ELR (cell line): Measurements from ENCODE around the gene PCDHGB3.
"Not testable (repeated sequence)": the region's sequence is repeated elsewhere in the genome, so short reads cannot be mapped to it uniquely, and the experiment has no call there.

ENCODE experiments used
- DNase-seq: peaks from one replicate; pipeline ENCODE4 v3.0.0-alpha.2; 2015; ENCODE audit warnings: low read depth

Gene PCDHGB3

DNA sequence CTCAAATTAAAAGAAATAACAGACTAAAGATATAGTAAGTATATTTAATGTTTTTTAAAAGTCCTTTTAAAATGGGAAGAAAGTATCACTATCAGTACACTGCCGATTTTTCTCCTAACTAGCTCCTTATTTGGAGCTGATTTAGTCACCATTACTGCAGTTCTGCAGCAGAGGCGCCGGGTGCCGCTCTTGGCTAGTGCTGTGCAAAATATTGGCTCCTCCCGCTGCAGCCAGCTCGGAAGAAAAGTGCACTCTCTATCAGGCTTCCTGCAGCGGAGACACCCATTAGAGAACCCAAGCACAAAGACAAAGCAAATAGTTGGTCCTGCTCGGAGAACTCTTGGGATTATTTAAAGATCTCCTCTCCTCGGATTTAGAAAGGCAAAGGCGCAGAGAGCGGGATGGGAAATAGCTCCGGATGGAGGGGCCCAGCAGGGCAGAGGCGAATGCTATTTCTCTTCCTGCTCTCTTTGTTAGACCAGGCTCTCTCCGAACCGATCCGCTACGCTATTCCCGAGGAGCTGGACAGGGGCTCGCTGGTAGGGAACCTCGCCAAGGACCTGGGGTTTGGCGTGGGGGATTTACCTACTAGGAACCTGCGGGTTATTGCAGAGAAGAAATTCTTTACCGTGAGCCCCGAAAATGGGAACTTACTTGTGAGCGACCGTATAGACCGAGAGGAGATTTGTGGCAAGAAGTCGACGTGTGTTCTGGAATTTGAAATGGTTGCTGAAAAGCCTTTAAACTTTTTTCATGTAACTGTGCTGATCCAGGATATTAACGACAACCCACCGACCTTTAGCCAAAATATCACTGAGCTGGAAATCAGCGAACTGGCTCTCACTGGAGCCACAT is at the start of gene PCDHGB3:
Gene PCDHGB3 (plus strand): TSS at position 249 of the 855 bp plus-strand sequence. CDS start 153 bp downstream, at position 402.
- peak; percentile 79 for DNase-seq

DNA sequence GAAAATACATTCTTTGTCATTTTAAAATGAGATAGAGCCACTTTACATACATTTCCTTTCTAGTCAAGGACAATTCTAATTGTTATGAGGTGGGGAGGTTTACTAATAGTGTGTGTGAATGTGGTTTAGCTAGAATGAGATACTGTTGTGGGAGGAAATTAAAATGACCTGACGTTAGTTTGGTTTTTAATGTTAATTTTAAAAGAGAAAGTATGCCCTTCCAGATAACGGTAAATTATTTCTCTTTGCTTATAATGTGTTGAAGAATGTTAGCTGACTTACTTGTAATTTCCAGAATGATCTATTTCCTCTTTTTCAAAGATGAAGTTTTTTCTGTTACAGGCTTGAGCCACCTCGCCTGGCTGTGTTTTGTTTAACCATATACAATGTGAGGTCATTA is 47.8 kb upstream of the PCDHGB3 start:
- DNase-seq, result no peak

DNA sequence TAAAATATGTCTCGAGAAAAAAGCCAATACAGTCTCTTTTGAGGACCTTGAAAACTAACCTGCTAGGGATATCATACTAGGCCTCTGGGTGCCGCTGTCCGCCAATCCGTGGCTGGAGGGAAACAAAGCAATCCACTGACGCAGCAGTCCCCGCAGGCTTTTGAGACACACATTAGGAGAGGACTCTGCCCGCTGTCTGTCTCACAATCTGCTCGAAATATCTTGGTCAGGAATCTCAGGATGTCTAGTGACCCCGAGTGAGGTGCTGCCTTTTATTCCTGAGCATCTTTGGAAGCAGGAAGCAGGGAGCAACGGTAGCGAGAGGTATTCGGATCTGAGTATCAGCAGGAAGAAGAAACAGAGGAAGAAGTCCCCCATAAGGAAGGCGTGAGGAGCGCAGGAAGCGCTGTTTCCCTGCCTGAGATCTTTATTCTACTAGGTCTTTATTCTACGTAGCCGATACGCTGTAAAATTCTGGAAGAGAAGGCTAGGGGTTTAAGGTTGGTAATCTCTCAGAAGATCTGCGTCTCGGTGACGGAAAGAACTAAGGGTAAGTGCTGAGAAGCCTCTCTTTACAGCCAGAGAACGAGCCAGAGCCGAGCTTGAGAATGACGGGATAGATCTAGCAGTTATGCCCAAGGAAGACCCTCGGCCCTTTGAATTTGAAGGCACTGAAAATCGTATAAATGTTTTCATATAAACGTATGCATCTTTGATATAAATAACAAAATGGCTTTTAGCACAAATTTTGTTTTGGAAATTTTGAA is 43.8 kb upstream of the PCDHGB3 start:
- DNase-seq, result peak; percentile 82

DNA sequence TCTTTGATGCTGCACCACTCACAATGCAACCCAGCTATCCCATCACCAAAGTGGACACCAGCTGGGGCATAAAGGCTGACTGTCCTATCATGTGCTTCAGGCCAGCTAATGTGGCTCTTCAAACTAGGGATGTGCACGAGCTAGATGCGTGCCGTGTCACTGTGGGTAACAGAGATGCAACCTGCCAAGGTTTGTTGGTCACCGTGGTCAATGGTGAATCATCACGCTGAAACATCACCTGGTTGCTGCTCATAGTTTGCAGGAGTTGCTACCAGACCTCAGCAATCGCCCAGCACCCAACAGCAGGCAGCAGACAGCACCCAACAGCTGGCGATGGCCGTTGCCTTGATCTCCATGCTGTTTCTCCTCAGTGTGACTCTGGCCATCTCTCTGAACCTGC is 41.8 kb upstream of the PCDHGB3 start:
- no peak for DNase-seq

DNA sequence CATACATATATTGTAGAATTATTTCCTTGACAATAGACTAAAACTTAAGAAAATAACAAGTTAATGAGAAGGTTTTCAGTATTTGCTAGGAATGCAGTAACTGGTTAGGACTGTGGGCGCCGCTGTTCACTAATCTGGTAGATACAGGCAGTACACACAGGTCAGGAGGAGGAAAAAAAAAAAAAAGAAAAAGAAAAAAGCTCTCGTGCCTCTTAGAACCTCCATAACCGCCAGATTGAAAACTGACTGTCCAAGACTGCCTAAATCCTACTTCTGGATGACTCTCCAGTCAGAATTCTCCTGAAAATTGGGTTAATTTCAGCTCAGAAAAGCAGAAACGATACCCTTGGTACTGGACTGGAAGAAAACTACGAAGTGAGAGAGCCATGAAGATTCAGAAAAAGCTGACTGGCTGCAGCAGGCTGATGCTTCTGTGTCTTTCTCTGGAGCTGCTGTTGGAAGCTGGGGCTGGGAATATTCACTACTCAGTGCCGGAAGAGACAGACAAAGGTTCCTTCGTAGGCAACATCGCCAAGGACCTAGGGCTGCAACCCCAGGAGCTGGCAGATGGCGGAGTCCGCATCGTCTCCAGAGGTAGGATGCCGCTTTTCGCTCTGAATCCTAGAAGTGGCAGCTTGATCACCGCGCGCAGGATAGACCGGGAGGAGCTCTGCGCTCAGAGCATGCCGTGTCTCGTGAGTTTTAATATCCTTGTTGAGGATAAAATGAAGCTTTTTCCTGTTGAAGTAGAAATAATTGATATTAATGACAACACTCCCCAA is 39.6 kb upstream of the PCDHGB3 start, which contains the start of gene PCDHGA1:
Gene PCDHGA1 (plus strand): TSS at position 216 of the 782 bp plus-strand sequence.
- DNase-seq, result peak; percentile 74

DNA sequence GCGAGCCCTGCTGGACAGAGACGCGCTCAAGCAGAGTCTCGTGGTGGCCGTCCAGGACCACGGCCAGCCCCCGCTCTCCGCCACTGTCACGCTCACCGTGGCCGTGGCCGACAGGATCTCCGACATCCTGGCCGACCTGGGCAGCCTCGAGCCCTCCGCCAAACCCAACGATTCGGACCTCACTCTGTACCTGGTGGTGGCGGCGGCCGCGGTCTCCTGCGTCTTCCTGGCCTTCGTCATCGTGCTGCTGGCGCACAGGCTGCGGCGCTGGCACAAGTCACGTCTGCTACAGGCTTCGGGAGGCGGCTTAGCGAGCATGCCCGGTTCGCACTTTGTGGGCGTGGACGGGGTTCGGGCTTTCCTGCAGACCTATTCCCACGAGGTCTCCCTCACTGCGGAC is 37.5 kb upstream of the PCDHGB3 start:
- DNase-seq, result not testable (repeated sequence)

DNA sequence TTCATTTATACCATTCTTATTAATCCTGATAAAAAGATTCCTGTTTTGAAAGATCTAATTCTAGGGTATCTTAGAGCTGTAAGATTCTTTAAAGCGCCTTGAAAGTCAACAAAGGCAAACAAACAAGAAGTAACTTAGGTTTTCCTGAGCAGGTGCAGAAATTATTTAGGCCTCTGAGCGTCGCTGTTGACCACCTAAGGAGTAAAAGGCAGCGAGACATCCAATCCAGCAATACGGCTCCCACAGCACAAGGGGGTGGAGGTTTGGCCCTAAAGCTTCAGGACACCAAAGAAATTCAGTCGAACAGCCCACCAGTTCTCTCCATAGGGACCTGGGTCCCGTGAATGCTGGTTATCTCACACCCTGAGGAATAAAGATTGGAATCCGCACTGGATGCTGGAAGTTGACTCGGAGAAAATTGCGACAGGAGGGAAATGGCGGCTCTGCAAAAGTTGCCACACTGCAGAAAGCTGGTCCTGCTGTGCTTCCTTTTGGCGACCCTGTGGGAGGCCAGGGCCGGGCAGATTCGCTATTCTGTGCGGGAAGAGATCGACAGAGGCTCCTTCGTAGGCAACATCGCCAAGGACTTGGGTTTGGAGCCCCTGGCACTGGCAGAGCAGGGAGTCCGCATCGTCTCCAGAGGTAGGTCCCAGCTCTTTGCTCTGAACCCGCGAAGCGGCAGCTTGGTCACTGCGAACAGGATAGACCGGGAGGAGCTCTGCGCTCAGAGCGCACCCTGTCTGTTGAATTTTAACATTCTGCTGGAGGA is 31.3 kb upstream of the PCDHGB3 start, which contains the start of gene PCDHGA2:
Gene PCDHGA2 (plus strand): TSS at position 223 of the 769 bp plus-strand sequence.
- peak; percentile 67 for DNase-seq

DNA sequence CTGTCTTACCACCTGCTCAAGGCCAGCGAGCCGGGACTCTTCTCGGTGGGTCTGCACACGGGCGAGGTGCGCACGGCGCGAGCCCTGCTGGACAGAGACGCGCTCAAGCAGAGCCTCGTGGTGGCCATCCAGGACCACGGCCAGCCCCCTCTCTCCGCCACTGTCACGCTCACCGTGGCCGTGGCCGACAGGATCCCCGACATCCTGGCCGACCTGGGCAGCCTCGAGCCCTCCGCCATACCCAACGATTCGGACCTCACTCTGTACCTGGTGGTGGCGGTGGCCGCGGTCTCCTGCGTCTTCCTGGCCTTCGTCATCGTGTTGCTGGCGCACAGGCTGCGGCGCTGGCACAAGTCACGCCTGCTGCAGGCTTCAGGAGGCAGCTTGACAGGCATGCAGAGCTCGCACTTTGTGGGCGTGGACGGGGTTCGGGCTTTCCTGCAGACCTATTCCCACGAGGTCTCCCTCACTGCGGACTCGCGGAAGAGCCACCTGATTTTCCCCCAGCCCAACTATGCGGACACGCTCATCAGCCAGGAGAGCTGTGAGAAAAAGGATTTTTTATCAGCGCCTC is 29.2 kb upstream of the PCDHGB3 start:
- DNase-seq, result not testable (repeated sequence)

DNA sequence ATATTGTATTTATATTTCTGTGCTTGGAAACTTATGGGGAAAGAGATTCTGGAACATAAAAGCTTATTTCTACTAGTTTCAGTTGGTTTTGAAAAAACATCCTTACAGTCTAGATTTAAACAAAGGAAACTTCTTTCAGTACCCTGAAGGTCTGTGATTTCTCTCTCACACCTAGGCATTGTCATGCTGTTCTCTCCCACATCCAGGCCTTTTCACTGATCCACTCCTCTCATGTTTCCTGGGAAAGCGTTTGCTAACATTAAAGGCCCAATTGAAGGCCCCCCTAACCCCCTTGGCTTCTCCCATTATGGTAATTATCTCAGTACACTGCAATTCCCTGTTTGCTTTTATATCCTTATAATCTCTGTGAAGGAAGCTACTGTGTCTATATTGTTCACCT is 27.3 kb upstream of the PCDHGB3 start:
- DNase-seq, result no peak

DNA sequence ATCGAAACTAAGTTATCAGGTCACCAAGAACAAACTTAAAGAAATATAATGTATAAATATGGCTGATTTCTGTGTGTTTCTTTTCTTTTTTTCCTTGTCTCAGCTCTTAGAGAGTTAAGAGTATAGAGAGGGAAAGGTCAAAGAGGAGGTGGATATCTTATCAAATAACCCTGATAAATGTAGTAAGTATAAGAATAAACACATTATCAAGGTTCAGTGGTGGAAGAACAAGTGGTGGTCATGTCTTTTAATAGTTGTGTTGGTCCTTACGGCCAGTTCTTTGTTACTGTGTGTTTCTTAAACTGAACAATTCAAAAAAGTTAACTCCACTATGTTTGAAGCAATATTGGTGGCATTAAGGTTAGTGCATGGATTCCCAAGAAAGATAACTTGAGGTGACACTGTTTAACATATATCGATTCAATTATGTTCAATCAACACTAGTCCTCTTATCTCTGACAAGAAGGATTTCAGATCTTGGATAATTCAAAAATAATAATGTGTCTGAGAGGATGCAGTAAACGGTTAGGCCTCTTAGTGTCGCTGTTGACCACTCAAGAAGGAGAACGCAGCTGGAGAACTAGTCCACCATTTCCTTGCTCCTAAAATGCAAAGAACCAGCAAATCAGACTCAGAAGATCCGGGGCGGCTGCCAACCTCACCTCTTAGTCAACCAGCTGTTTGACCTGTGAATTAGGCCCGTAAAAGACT is 26.6 kb upstream of the PCDHGB3 start, which contains the start of gene PCDHGA3:
Gene PCDHGA3 (plus strand): TSS at position 588 of the 711 bp plus-strand sequence. CDS start 205 bp downstream, outside the sequence.
- DNase-seq, result peak; percentile 61

DNA sequence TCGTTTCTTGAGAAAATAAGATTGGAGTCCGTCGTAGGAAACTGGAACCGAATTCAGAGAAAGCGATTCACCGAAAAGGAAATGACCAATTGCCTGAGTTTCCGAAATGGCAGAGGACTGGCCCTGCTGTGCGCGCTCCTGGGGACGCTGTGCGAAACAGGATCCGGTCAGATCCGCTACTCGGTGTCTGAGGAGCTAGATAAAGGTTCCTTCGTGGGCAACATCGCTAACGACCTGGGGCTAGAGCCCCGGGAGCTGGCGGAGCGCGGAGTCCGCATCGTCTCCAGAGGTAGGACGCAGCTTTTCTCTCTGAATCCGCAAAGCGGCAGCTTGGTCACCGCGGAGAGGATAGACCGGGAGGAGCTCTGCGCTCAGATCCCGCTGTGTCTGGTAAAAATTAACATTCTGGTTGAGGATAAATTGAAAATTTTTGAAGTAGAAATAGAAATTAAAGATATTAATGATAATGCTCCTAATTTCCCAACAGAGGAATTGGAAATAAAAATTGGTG is 26.0 kb upstream of the PCDHGB3 start:
- no peak for DNase-seq

DNA sequence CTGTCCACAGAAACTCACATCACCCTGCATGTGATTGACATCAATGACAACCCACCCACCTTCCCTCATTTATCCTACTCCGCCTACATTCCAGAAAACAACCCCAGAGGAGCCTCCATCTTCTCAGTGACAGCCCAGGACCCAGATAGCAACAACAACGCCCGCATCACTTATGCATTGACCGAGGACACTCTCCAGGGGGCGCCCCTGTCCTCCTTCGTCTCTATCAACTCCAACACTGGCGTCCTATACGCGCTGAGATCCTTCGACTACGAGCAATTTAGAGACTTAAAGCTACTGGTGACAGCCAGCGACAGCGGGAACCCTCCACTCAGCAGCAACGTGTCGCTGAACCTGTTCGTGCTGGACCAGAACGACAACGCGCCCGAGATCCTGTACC is 24.7 kb upstream of the PCDHGB3 start:
- DNase-seq, result no peak

DNA sequence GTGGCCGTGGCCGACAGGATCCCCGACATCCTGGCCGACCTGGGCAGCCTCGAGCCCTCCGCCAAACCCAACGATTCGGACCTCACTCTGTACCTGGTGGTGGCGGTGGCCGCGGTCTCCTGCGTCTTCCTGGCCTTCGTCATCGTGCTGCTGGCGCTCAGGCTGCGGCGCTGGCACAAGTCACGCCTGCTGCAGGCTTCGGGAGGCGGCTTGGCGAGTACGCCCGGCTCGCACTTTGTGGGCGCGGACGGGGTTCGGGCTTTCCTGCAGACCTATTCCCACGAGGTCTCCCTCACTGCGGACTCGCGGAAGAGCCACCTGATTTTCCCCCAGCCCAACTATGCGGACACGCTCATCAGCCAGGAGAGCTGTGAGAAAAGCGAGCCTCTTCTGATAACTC is 24.0 kb upstream of the PCDHGB3 start:
- not testable (repeated sequence) for DNase-seq

DNA sequence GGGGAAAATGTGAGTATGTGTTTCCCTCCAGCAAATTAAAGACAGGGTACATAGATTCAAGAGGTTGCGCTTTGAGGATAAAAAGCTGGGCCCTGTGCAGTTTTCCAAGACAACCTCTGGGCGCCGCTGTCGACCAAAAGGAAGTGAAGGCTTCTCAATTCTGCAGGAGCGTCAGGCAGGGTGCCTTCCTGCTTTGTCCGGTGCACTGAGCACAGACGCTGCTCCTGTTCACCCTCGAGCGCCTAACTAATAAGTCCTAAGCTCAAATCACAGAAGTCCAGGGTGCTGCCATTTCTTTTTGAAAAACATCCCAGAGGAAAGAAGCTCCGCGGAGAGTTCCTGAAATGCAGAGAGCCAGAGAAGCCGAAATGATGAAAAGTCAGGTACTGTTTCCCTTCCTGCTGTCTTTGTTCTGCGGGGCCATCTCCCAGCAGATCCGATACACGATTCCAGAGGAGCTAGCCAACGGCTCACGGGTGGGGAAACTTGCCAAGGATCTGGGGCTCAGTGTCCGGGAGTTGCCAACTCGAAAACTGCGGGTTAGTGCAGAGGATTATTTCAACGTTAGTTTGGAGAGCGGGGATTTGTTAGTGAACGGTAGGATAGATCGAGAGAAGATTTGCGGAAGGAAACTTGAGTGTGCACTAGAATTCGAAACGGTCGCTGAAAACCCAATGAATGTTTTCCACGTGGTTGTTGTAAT is 20.0 kb upstream of the PCDHGB3 start, which contains the start of gene PCDHGB1:
Gene PCDHGB1 (plus strand): TSS at position 183 of the 703 bp plus-strand sequence. CDS start 162 bp downstream, at position 345.
- DNase-seq, result peak; percentile 76

DNA sequence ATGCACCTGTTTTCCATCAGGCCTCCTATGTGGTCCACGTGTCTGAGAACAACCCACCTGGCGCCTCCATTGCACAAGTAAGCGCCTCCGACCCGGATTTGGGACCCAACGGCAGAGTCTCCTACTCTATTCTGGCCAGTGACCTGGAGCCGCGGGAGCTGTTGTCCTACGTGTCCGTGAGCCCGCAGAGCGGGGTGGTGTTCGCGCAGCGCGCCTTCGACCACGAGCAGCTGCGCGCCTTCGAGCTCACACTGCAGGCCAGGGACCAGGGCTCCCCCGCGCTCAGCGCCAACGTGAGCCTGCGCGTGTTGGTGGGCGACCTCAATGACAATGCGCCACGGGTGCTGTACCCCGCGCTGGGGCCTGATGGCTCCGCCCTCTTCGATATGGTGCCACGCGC is 18.5 kb upstream of the PCDHGB3 start:
- DNase-seq, result no peak

DNA sequence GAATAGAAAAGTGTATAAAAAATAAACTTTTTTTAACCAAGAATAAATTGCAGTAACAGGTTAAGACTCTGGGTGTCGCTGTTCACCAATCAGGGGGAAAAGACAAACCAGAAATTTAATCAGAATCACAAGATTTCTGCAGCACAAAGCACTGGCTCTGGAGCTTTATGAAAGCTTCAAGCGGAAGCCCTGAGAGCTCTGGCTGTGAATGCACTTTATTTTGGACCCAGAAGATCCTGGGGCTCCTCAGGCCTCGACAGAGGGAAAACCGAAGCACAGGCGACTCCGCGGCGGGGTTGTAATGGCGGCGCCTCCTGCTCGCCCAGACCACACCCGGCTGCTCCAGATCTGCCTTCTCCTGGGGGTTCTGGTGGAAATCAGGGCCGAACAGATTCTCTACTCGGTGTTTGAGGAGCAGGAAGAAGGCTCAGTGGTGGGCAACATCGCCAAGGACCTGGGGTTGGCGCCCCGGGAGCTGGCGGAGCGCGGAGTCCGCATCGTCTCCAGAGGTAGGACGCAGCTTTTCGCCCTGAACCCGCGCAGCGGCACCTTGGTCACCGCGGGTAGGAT is 15.1 kb upstream of the PCDHGB3 start, which contains the start of gene PCDHGA4:
Gene PCDHGA4 (plus strand): TSS at position 122 of the 570 bp plus-strand sequence. CDS start 87 bp downstream, at position 209.
- DNase-seq, result peak; percentile 39

DNA sequence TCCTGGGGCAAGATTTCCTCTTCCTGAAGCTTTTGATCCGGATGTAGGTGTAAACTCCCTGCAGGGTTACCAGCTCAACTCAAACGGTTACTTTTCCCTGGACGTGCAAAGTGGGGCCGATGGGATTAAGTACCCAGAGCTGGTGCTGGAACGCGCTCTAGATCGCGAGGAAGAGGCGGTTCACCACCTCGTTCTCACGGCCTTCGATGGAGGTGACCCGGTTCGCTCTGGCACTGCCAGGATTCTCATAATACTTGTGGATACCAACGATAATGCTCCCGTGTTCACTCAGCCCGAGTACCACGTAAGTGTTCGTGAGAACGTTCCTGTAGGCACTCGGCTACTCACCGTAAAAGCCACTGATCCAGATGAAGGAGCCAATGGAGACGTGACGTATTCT is 14.4 kb upstream of the PCDHGB3 start:
- no peak for DNase-seq

DNA sequence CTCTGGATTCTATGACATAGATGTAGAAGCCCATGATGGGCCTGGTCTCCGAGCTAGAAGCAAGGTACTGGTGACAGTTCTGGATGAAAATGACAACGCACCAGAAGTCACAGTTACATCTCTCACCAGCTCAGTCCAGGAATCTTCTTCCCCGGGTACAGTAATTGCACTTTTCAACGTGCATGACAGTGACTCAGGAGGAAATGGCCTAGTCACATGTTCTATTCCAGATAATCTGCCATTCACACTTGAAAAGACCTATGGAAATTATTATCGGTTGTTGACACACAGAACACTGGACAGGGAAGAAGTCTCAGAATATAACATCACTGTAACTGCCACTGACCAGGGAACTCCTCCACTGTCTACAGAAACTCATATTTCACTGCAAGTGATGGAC is 13.9 kb upstream of the PCDHGB3 start:
- no peak for DNase-seq

DNA sequence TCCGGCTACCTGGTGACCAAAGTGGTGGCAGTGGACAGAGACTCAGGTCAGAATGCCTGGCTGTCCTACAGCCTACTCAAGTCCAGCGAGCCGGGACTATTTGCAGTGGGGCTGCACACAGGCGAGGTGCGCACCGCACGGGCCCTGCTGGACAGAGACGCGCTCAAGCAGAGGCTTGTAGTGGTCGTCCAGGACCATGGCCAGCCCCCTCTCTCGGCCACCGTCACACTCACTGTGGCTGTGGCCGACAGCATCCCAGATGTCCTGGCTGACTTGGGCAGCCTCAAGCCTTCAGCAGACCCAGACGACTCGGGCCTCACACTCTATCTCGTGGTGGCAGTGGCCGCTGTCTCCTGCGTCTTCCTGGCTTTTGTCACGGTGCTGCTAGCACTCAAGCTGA is 13.1 kb upstream of the PCDHGB3 start:
- no peak for DNase-seq
